GM19035 (cell line): Measurements from ENCODE around the gene UBXN11.

Source experiments
- ATAC-seq: cut with Tn5 transposase; IDR thresholded peaks from one replicate; pipeline ENCODE4 v1.9.1; 2021; ENCODE audit not compliant: unreplicated experiment

Gene UBXN11

DNA sequence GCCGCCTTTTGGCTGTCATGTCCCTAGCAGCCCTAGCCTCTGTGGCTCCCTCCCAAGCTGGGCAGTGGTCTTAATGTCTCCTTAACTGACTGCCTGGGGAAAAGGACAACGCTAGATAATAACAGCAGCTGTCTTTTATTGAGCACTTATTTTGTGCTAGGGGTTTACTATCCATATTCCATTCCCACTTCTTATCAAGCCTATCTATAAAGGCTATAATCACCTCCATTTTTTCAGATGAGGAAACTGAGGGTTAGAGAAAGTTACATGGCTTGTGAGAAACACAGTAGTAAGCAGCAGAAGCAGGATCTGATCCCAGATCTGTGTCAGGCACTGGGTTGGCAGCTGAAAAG is 20.4 kb downstream of the UBXN11 start:
- ATAC-seq = no peak

DNA sequence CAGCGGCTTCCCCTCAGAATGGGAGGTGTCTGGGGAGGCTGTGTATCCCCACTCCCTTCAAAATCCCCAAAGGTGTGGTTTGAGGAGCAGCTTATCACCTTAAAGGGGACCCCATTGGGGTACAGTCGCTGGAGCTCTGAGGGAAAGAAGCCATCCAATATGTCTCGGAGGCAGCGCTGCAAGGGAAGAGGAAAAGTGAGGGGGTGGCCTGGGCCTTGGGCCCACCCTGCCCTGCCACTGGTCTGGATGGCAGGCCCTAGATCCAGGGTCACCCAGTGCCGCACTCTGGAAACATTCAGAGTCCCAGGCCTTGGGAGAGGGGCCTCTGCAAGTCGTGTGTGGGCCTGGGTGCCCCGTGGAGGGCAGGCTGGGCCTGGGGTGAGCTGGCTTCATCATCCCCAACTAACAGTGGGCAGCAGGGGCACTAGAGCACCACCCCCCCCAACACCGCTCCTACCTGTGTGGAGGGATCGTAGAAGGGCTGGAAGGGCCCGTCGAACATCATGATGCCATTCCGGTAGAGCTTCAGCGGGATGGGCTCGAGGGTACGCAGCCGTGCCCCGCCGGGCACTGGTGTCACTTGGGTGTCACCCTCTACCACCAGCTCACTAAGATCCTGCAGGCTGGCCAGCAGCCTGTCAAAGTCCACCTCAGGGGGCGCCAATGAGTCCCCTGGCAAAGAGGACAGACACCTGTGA is 20.9 kb downstream of the UBXN11 start:
- no peak for ATAC-seq

DNA sequence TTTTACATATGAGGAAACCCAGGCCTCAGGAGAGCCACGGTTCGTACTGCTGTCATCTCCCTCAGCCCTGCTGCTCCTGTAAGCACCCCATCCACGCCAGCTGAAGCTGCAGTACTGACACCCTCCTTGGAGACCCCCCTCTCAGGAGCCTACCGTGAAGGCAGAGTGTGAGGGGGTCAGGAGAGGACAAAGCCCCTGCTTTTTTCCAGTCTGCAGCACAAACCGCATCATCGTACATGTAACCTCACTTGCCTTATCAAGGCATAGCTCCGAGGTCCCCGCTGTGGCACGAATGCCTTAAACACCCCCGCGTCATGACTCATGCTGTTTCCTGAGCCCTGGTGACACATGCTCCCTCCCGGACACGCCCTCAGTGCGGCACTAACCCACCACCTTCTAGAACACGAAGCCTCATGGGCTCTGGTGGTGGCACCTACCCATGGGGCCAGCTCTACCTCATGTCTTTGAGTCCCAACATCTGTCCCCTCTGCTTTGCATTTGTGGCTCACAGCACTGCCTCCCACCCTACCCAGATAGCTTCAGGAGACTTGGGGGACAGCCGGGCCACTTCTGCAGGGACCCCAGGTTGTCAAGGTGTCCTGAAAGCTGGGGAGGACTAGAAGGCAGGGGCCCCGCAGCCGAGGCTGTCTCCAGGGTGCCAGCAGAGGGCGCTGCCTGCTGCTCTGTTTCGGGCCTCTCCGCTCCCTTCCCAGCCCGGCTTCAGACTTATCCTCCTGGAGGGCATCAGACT is 21.7 kb downstream of the UBXN11 start:
- no peak for ATAC-seq

DNA sequence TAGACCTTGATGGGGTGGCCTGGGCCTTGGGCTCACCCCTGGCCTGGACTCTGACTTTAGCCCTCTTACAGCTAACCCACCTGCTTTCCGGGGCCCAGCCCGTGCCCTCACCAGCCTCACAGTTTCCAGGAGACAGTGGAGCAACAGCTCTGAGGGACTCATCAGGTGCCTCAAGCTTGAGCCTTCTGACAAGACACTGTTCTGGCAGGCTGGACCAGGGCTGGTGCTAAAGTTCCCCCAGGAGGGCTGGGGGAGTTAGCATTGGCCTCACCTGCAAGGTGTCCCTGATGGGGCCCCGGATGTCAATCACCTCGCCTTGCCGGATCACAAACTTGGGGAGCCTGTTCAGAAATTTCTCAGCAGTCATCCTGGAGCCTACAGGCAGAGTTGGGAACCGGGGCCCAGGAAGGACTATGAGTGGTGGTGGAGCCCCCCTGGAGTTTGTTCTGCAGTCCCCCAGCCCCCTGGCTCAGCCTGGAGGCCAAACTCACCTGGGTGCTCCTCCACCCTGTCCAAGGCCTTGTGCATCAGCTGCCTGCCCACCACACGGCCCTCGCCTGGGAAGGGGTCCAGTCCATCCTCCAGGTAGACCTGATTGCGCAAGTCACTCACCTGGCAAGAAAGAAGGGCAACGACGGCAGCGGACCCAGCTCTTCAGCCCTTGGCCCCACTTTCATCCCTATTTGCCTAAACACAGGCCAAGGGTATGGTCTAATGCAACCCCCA is 22.4 kb downstream of the UBXN11 start:
- no peak for ATAC-seq

GRCh38 chr1:26283279-26283853 is 23.1 kb downstream of the UBXN11 start:
- ATAC-seq = no peak

DNA sequence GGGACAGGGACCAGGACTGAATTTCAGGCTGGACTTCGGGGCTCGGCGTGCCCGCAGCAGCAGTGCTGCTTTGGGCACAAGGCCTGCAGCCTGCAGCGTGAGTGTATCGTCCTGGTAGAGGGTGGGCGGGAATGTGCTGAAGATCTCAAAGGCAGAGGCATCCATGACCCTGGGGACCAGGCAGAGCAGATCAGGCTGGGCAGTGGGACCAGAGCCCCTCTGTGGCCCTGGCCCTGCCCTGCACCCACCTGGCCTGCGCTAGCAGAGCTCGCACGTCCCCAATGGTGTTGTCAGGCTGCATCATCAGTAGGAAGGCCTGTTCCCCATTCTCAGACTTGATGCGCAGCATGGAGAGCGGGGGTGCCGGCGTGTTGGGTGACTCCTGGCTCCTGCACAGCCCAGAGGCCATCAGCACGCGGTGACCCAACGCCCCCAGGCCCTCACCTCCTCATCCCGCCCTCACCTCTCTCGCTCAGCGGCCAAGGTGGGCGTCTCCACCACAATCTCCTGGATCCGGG is 24.0 kb downstream of the UBXN11 start:
- ATAC-seq = no peak

GRCh38 chr1:26281971-26282370 is 24.5 kb downstream of the UBXN11 start:
- ATAC-seq = no peak

- ATAC-seq = no peak
These were observed 25.1 kb downstream of the UBXN11 start for GRCh38 chr1:26281091-26281958.

DNA sequence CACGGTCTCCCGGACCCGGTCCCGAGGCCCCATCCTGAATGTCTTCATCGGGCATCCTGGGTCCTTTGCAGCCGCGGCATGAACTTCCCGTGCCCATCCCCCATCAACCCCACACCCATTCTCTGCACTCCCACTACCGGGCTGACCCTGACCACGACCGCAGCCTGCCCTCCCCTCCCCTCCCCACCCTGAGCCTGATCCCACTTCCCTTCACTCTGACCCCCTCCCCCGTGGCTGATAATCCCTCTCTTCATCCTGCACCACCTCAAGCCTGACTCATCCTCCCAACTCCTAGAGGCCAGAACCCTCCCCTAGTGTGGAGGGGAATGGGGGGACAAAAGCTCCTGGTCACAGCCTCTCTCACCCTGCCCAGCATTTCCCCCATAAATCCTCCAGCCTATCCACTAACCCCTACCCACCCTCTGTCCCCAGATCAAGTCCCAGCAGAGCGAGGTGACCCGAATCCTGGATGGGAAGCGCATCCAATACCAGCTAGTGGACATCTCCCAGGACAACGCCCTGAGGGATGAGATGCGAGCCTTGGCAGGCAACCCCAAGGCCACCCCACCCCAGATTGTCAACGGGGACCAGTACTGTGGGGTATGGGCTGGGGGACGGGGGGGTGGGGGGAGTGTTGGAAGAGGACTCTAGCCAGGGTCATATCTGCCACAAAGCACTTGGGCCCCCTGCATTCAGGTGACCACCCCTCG is 25.9 kb downstream of the UBXN11 start:
- ATAC-seq = peak; percentile 23

DNA sequence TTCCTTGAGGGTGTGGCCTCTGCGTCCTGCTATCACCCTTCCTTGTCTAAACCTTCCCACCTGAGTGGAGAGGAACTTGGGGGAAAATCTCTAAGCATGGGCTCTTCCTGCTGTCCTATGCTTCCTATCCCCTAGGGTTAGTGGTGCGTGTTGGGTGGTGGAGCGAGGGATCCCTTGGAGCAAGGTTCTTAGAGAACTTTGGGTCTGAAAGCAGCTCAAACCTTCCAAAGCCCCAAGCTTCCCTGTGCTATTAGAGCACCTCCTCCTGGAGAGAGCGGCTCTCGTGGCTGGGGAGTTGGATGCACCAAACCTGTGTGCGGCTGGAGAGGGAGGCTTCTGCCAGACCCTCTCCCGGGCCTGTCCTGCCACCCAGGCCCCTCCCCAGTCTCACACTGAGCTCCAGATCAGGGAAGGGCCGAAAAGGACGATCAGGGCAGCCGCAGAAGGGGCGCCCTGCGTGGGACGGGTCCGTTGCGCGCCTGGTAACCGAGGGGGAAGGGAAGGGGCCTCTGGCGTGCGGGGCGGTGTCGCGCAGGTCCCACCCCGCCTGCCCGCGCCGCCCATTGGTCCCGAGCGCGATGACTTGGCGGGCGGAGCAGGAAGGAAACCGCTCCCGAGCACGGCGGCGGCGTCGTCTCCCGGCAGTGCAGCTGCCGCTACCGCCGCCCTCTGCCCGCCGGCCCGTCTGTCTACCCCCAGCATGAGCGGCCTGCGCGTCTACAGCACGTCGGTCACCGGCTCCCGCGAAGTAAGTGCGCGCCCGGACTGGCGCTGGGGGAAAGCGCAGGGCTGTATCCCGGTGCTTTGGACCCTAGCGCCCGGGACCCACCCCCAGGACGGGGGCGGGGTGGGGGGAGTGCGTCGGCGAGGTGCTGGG is 26.7 kb downstream of the UBXN11 start, which contains the start of gene SH3BGRL3:
Gene SH3BGRL3 (plus strand): TSS at position 631 of the 877 bp plus-strand sequence. CDS start 70 bp downstream, at position 701.
- peak; percentile 69 for ATAC-seq

- ATAC-seq = no peak
These were observed 27.5 kb downstream of the UBXN11 start for GRCh38 chr1:26278724-26279455.

DNA sequence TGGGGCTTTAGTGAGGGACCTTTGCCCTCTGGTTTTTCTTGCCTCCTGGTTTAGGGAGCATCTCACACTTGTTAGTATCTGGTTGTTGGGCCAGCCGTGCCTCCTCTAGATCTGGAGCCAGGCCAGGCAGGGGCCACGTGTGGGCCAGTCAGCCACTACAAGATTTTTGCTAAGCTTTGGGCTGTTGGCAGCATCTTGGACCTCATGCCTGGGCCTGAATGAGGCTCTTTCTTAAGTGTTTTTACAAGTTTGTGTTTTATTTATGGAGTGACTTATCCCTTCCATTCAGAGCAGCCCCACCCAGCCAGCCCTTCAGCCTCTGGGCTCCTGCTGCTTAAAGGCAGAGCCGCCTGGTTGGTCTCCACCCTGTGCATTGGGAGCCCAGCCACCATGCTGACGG is 28.1 kb downstream of the UBXN11 start:
- no peak for ATAC-seq

DNA sequence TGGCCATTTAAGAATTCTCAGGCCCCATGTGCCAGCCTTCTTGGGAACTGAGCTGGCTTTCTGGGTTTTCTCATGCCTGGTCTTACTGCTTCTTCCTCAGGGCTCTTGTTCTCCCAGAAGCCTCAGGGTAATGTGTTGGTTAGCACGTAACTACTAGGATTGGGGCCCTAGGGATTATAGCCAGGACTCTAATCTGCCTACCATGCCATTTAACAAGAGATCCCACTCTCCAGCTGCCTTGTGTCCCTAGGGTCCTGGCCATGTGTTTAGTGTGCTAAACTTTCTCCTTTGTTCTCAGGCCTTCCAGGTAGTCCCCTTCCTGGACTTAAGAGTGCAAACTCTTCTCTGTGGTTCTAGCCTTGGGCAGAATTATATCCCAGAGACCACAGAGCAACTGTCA is 28.7 kb downstream of the UBXN11 start:
- no peak for ATAC-seq

DNA sequence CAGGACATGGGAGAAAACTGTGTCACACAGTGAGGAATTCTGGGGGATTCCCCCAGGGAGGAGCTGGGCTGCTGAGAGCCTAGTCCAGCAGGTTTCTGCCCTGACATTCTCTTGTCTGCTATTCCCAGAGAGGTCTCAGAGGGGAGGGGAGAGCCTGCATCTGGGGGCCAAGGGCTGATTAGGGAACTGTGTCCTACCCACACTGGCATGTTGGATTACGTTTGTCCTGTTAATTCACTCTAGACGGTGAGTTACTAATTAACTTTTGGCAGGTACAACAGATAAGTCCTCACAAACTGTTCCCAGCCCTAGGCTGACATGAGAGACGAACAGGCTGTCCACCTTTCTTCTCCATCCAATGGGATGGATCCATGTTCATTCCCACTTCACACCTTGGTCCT is 29.2 kb downstream of the UBXN11 start:
- ATAC-seq = no peak

DNA sequence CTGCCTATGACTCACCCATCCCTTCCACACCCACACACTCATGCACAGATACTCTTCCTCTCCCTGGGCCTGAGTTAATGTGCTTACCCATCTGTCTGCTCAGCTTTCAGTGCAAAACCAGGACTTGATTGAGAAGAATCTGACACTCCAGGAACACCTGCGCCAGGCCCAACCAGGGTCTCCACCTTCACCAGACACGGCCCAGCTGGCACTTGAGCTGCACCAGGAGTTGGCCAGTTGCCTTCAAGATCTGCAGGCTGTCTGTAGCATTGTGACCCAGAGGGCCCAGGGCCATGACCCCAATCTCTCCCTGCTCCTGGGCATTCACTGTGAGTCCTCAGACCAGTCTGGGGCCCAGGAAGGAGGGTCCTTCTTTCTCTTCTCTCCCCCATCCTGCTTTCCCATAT is 30.0 kb downstream of the UBXN11 start:
- ATAC-seq = no peak

GRCh38 chr1:26275580-26276431 is 30.6 kb downstream of the UBXN11 start:
- ATAC-seq = no peak

DNA sequence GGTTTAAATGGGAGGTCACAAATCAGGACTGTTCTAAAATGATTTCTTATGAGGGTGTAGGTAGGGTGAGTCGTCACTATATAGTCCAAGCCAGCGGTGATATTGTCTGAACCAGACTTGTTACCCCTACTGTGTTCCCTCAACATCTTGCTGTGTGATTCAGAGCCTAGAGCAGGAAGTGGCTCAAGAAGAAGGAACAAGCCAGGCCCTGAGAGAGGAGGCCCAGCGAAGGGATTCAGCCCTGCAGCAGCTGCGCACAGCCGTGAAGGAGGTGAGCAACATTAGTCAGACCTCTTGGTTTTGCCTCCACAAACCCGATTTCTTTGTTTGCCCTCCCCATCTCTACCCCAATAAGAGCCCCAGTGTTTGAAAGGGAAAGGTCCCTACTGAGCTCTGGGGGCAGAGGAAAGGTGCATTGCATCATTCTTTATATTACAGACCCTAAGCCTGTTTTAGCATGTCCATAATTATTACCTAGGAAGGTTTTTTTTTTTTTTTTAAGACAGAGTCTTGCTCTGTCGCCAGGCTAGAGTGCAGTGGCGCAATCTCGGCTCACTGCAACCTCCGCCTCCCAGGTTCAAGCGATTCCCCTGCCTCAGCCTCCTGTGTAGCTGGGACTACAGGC is 31.5 kb downstream of the UBXN11 start:
- no peak for ATAC-seq
